Measurements from ENCODE around the gene CACNG1.
"Not testable (repeated sequence)": the region's sequence is repeated elsewhere in the genome, so short reads cannot be mapped to it uniquely, and the experiment has no call there.

CACNG1 gene

DNA sequence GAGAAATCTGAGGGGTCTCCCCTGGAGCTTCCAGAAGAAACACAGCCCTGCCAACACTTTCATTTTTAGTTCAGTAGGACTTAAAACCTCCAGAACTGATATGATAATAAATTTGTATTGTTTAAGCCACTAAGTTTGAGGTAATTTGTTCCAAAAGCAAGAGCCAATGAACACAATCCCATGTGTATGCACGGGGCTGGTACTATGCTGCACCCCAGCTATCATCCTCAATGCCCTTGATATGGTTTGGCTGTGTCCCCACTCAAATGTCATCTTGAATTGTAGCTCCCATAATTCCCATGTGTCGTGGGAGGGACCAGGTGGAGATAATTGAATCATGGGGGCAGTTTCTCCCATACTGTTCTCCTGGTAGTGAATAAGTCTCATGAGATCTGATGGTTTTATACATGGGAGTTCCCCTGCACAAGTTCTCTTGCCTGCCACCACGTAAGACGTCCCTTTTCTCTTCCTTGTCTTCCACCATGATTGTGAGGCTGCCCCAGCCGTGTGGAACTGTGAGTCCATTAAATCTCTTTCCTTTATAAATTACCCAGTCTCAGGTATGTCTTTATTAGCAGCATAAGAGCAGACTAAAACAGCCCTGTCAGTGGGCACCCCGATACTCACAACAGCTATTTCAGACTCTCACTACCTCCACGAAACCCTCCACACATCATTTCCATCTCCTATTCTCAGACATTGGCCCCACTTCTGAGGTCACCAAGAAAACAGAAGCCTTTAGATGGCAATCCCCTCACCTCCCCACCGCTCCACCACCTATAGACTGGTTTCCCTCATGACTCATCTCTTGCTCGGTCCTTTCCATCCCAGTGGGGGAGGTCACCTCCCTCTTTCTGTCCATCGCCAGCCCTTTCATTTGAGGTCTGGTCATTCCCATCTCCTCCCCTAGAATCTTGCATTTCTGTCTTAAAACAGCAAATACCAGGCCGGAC lies 8.9 kb upstream of the CACNG1 start:
- TF ChIP-seq POLR2A (IDR thresholded peaks at IDR 0.05; ENCODE audit: low read length) (no peak), GATA1 (IDR thresholded peaks at IDR 0.05; ENCODE audit: low read depth, low read length) (no peak)
- DNase-seq, result no peak

DNA sequence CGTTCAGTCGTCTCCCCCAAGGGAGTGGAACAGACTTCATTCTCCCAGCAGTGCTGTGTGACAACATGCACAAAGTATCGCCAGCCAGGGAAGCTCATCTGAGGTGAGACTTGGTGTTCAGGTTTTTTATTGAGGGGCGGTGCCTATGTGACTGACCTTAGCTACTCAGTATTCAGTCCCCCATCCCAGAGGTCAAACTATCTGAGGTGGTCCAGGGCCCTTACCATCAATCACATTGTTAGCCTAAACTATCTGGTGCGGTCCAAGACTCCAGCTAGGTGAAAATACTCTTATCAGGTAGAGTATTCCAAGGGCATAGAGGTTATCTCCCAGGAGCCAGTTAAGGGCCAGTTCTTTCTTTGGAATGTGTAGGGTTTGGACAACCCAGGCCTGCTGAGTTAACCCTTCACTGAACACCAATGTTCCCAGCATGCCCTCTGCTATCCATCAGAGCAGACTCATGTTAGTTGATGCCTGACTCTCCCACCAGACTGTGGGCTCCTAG lies 5.4 kb upstream of the CACNG1 start:
- TF ChIP-seq POLR2A (IDR thresholded peaks at IDR 0.05; ENCODE audit: low read length) (no peak), GATA1 (IDR thresholded peaks at IDR 0.05; ENCODE audit: low read depth, low read length) (no peak)
- no peak for DNase-seq

DNA sequence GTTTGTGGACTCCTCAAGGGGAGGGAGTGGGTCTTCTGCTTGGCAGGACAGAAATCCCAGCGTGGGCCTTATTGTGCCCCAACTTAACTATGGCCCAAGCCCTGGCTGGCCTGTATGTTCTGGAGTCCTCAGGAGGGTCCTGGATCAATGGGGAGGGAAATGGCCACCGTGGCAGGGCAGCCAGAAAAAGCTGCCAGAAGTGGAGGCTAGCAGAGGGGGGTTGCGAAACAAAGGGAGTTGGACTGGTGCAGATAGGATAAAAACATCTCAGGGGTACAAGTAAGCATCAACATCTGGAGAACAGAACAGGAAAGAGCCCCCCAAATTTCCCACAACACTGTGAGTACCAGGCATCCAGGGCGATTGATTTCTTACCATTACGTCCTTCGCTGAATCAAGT lies 3.7 kb upstream of the CACNG1 start:
- TF ChIP-seq POLR2A (IDR thresholded peaks at IDR 0.05; ENCODE audit: low read length) (no peak), GATA1 (IDR thresholded peaks at IDR 0.05; ENCODE audit: low read depth, low read length) (no peak)
- DNase-seq, result no peak

DNA sequence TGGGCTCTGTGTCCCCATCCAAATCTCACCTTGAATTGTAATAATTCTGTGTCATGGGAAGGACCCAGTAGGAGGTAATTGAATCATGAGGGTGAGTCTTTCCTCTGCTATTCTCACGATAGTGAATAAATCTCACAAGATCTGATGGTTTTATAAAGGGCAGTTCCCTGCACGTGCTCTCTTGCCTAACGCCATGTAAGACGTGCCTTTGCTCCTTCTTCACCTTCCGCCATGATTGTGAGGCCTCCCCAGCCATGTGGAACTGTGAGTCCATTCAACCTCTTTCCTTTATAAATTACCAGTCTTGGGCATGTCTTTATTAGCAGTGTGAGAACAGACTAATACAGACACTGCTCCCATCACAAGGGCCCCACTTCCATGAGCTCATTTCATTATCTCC lies 3.2 kb upstream of the CACNG1 start:
- not testable (repeated sequence) for DNase-seq

DNA sequence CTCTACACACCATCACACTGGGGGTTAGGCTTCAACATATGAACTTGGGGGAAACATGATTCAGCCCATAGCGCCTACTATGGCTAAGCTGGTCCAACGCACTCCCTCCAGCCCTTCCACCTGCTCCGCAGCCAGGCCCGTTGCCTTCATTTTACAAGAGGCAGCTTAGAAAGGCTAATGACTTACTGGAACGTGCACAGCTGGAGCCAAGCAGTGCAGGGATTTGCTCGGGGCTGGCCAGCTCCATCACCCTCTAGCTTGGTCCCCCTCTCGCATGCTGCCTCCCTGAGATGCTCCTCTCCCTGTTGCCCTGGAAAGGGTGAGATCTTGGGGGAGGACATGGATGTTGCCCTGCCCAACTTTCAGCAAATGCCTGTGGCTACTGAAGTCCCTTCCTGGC lies 2.8 kb upstream of the CACNG1 start:
- DNase-seq, result no peak
- TF ChIP-seq POLR2A (IDR thresholded peaks at IDR 0.05; ENCODE audit: low read length), result no peak
- TF ChIP-seq GATA1 (IDR thresholded peaks at IDR 0.05; ENCODE audit: low read depth, low read length), result no peak

DNA sequence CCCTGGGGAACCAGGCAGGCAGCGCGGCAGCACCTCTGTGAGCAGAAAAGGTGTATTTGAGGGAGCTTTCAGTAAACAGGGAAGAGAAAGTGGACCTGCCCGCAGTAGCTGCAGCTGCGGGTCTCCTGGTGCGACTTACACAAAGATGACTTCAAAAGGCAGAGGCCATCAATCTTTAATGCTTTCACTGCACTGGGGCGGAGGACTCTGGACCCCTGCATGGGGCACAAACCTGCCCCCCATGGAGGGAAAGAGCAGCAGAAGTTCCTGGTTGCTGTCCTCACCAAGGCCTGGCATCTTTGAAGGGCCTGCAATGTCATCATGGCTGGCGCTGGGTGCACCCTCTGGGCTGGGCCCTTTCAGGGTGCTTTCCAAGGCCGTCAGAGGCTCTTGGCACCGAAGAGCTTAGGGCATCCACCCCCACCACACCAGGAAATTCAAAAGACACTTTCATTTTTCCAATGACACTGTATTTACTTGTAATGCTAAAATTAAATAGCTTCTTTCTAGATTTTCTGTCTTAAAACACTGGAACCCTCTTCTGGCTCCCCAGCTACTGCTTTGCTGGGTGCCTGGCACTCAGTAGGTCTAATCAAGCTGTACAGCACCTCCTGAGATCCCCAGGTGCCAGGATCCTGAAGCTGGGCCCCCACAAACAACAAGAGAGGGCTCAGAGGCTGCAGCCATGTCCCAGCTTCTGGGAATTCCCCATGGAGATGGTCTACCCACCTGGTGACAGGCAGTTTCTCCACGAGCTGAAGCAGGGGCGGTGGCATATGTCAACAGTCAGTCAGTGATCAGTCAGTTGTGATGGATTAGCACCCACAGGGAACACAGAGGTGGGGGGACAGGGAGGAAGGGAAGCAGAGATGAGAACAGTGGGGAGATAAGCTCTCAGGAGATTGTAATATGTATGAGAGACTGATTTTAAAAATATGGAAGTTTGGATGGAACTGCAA lies 2.1 kb upstream of the CACNG1 start:
- TF ChIP-seq GATA1 (IDR thresholded peaks at IDR 0.05; ENCODE audit: low read depth, low read length) (no peak), POLR2A (IDR thresholded peaks at IDR 0.05; ENCODE audit: low read length) (no peak)
- no peak for DNase-seq

DNA sequence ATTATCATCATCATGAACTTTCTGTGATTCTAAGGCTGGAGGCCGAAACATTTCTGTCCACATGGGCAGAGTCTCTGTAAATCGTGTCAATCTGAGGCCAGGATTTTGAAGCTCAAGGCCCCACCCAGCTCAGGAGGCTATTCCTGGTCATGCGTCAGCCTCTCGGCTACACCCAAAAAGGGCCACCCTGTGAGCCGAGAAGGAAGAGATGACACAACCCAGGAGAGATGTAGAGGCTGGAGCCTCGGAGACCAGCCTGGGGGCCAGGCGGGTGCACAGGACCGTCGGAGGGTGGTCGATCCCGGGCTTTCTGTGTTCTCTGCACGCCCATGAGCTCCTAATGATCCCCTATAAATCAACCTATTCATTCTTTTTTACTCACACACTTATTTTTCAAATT lies 1.1 kb upstream of the CACNG1 start:
- TF ChIP-seq POLR2A (IDR thresholded peaks at IDR 0.05; ENCODE audit: low read length) (no peak), GATA1 (IDR thresholded peaks at IDR 0.05; ENCODE audit: low read depth, low read length) (no peak)
- DNase-seq, result no peak

DNA sequence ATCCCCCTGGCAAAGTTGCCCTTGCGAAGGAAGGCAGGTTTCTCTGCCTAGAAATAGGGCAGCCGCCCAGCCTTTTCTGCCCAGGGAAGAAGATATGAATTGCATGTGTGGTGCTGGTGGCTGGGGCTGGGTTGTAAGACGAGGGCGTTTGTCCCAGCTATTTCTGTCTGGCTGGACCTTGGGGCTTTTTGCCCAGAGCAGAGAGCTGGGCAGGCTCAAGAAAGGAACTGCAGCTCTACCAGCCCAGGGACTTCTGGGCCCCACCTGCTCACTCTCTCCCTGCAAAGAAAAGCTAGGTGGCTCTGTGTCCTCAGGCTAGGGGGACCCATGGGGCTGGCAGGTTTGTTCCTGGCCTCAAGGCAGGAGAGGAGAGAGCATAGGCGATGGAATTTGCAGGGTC lies 586 bp downstream of the CACNG1 start:
- DNase-seq, result no peak

DNA sequence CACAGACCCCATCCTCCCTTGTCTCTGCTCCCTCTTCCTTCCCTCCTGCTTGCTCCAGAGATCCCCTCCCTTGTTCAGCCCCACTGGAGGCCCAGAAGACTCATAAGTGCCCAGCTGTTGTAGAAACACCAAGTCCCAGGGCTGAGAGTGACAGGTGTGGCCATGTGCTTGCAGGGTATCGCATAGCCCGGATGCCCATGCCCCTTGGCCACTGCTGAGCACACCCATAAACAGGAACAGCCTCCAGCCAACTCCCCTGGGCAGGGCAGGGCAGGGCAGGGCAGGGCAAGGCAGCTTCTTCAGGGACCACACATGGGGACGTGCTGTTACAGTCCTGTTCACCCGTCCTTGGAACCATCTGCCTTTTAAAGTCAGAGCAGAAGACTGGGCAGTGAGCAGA lies 2.0 kb downstream of the CACNG1 start:
- TF ChIP-seq GATA1 (IDR thresholded peaks at IDR 0.05; ENCODE audit: low read depth, low read length), result no peak
- no peak for TF ChIP-seq POLR2A (IDR thresholded peaks at IDR 0.05; ENCODE audit: low read length)
- no peak for DNase-seq

More for the DNA sequence above, 586 bp downstream of the CACNG1 start:
- TF ChIP-seq GATA1 (IDR thresholded peaks at IDR 0.05; ENCODE audit: low read depth, low read length) (no peak), POLR2A (IDR thresholded peaks at IDR 0.05; ENCODE audit: low read length) (no peak)

DNA sequence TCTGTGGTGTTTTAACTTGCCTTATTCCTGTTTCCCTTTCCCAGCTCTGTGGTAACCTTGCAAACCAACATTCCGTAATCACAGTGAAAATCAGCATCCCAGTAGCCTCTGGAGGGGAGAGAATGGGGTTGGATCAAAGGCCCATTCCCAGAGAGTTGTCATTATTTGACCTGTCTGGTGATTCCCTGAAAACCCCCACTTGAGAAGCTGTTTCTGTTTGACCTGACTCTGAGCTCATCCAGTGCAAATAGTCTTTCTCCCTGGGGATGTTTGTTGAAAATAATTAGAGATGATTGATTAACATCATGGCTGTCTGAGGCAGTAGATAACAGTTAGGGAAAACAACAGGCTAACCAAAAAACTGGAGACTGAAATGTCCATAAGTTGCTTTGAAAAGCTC lies 3.0 kb downstream of the CACNG1 start:
- DNase-seq, result no peak
- TF ChIP-seq POLR2A (IDR thresholded peaks at IDR 0.05; ENCODE audit: low read length), result no peak
- no peak for TF ChIP-seq GATA1 (IDR thresholded peaks at IDR 0.05; ENCODE audit: low read depth, low read length)

DNA sequence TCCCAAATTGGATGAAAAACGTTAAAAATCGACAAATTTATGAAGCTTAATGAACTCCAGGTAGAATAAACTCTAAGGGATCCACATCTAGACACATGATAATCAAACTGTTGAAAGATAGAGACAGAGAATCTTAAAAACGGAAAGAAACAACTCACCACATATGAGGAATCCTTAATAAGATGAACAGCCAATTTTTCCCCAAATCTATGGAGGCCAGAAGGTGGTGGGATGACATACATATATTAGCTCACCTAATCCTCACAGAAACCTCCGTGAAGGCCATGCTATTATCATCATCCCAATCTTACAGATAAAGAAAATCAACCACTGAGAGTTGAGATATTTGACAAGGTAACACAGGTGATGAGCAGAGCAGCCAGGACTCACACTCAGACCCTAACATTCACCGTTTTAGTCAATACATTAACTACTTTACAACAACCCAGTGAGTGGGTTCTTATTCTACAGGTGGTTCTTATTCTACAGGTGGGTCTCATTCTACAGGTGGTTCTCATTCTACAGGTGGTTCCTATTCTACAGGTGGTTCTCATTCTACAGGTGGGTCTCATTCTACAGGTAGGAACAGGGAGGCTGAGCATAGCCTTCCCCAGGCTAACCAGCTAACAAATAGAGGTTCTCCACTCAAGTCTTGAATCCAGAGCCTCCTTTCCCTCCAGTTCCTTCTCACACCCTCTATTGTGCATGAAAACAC lies 4.8 kb downstream of the CACNG1 start:
- DNase-seq, result no peak
- TF ChIP-seq POLR2A (IDR thresholded peaks at IDR 0.05; ENCODE audit: low read length) (no peak), GATA1 (IDR thresholded peaks at IDR 0.05; ENCODE audit: low read depth, low read length) (no peak)

DNA sequence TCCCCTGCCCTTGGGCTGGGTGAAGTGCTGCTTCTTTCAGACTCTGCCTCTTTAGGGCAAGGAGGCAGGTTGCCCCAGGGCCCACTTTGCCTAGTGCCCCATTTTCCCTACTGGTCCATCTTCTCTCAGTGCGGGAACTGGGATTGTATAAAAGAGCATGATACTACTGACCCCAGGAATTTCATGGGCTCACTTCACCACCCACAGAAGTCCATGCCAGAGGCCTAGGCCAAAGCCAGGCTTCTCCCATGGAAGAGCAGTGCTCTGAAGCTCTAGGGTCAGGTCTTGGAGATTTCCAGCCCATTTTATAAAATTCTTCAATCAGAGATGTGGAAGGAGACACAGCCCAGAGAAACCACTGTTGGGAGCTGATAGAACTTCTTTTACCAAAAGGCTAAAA lies 5.7 kb downstream of the CACNG1 start:
- no peak for DNase-seq
- TF ChIP-seq GATA1 (IDR thresholded peaks at IDR 0.05; ENCODE audit: low read depth, low read length) (no peak), POLR2A (IDR thresholded peaks at IDR 0.05; ENCODE audit: low read length) (no peak)

DNA sequence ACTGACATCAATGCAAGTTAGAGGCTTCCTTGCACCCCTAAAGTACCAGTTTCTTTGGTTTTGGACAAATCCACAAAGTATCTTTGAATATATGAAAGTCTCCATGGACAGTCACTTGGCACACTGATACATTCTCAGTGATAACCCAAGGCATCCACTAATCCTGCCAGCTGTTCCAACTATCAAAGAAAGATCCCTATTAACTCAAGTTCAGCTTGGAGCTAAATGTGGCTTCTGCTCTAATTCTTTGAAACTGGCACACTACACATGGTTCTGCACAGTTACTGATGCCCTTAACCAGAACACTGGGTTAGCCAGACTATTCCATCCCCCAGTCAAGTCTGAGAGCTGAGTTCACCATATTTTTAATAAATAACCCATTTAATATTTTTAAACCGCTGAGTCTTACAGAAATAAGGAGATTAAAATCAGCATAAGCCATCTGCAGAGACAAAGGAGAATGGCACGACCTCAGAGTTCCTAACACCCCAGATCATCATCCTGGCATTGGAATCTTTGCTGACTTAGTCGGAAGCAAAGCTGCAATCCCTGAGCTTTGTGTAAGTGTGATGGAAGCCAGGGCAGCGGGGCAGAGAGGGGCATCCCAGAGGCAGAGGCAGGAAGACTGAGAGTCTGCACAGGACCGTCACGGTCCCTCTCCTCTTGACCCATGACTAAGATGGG lies 6.3 kb downstream of the CACNG1 start:
- TF ChIP-seq POLR2A (IDR thresholded peaks at IDR 0.05; ENCODE audit: low read length) (no peak), GATA1 (IDR thresholded peaks at IDR 0.05; ENCODE audit: low read depth, low read length) (no peak)
- no peak for DNase-seq

All from erythroblast (primary cell).